Prostate gland (tissue), 2 donors: ENCODE data around the gene SLC13A3.

Experiments
- CTCF ChIP-seq, 4 experiments: fragments of 200-600 bp in 2 of 4; fragments of 450-650 bp in 2 of 4; sonication (generic) in 2 of 4; IDR thresholded peaks; 1 replicate in 3 of 4; 2 replicates in 1 of 4; pipeline ENCODE4 v1.5.1; 2016 to 2019; ENCODE audit warnings: antibody characterized with exemption in 4 of 4, mild to moderate bottlenecking in 2 of 4, moderate library complexity in 2 of 4
- POLR2A ChIP-seq: fragments of 450-650 bp; IDR thresholded peaks from one replicate; pipeline ENCODE4 v1.6.1; 2016; ENCODE audit warnings: antibody characterized with exemption, mild to moderate bottlenecking
- POLR2AphosphoS5 ChIP-seq: sonication (generic); formaldehyde crosslinking; IDR thresholded peaks from one replicate; pipeline ENCODE4 v1.6.1; 2017; ENCODE audit warnings: antibody characterized with exemption

GRCh38 chr20:46586724-46587123 lies 64.5 kb downstream of the SLC13A3 start:
- no peak for TF ChIP-seq CTCF (IDR thresholded peaks at IDR 0.05)
- TF ChIP-seq POLR2AphosphoS5: no peak
- no peak for TF ChIP-seq POLR2A
